ENCODE data around the gene TULP1. TPM values are rescaled to one million over a fixed set of nuclear protein-coding genes. Genes with fewer than 3 reads are reported as not detected.

TULP1 gene
- total RNA-seq, 2 experiments from 2014 or later = not detected

DNA sequence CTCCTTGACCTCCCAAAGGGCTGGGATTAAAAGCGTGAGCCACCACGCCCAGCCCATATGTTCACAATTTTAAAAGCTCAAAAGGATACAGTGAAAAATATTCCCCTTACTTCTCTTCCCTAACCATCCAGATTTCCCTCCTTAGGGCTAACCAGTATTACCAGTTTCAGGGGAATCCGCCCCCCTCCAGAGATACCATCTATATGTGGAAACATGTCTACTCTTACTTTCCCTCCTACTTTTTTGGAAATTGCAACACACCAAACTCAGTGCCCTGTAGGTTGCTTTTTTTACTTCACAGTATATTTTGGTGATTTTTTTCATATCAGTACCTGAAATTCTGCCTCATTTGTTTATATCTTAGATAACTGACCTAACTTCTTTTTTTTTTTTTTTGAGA, 51.4 kb downstream of the TULP1 start:
- Mint-ChIP-seq H3K4me3 (no peak overlapping the region), H3K4me1 (ENCODE audit: low read depth) (no peaks in the 10 kb centered on the region), H3K27ac (no peak overlapping the region), H3K36me3 (ENCODE audit: low read depth) (peaks cover 60% of the 10 kb centered on the region), H3K27me3 (no peaks in the 10 kb centered on the region), H3K9me3 (no peaks in the 10 kb centered on the region)
- TF ChIP-seq, protein P1, sequence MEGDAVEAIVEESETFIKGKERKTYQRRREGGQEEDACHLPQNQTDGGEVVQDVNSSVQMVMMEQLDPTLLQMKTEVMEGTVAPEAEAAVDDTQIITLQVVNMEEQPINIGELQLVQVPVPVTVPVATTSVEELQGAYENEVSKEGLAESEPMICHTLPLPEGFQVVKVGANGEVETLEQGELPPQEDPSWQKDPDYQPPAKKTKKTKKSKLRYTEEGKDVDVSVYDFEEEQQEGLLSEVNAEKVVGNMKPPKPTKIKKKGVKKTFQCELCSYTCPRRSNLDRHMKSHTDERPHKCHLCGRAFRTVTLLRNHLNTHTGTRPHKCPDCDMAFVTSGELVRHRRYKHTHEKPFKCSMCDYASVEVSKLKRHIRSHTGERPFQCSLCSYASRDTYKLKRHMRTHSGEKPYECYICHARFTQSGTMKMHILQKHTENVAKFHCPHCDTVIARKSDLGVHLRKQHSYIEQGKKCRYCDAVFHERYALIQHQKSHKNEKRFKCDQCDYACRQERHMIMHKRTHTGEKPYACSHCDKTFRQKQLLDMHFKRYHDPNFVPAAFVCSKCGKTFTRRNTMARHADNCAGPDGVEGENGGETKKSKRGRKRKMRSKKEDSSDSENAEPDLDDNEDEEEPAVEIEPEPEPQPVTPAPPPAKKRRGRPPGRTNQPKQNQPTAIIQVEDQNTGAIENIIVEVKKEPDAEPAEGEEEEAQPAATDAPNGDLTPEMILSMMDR (IDR thresholded peaks at IDR 0.05) = no peak
- Histone ChIP-seq H3K4me3 (ENCODE audit: low read length) (no peak overlapping the region), H3K4me1 (ENCODE audit: insufficient read depth, low read length) (no peaks in the 10 kb centered on the region), H3K27ac (ENCODE audit: low read depth in 1 of 2, low read length in 2 of 2) (no peak overlapping the region), H3K9me3 (ENCODE audit: control insufficient read depth in 1 of 2, insufficient read depth in 1 of 2, low read length in 2 of 2) (no peaks in the 10 kb centered on the region), H3K36me3 (ENCODE audit: insufficient read depth, low read length) (peaks cover 41% of the 10 kb centered on the region), H3K27me3 (ENCODE audit: control insufficient read depth in 1 of 2, insufficient read depth in 2 of 2, low read length in 2 of 2) (no peaks in the 10 kb centered on the region)
- intact Hi-C loops (cut with DNase I, micrococcal nuclease) = no loop called here
- DNase-seq (no peak), ATAC-seq (ENCODE audit: poor library complexity) (no peak)
- ChIA-PET POLR2A (no interaction called here), CTCF (interaction anchor here (1.1 kb wide), 1 partner anchor 202 kb away, joined by 4 read pairs; no protein-coding TSS in a partner anchor)

- TF ChIP-seq, protein P1 (IDR thresholded peaks at IDR 0.05) = no peak
- Mint-ChIP-seq H3K4me1 (ENCODE audit: low read depth) (peaks cover 18% of the 10 kb centered on the region), H3K9me3 (no peaks in the 10 kb centered on the region), H3K27me3 (no peaks in the 10 kb centered on the region), H3K4me3 (no peak overlapping the region), H3K36me3 (ENCODE audit: low read depth) (peaks cover 53% of the 10 kb centered on the region), H3K27ac (no peak overlapping the region)
- Histone ChIP-seq H3K9me3 (ENCODE audit: control insufficient read depth in 1 of 2, insufficient read depth in 1 of 2, low read length in 2 of 2) (no peaks in the 10 kb centered on the region), H3K27ac (ENCODE audit: low read depth in 1 of 2, low read length in 2 of 2) (no peak overlapping the region), H3K4me3 (ENCODE audit: low read length) (no peak overlapping the region), H3K36me3 (ENCODE audit: insufficient read depth, low read length) (peaks cover 42% of the 10 kb centered on the region), H3K4me1 (ENCODE audit: insufficient read depth, low read length) (peaks cover 10% of the 10 kb centered on the region), H3K27me3 (ENCODE audit: control insufficient read depth in 1 of 2, insufficient read depth in 2 of 2, low read length in 2 of 2) (no peaks in the 10 kb centered on the region)
- ATAC-seq (ENCODE audit: poor library complexity) = no peak
- ChIA-PET CTCF (interaction anchor here (1.5 kb wide), 1 partner anchor 116 kb away, joined by 4 read pairs; the partner anchor contains the start of gene PPARD), POLR2A (no interaction called here)
- DNase-seq = no peak
- intact Hi-C loops (cut with DNase I, micrococcal nuclease) = no loop called here
Measured at GRCh38 chr6:35457907-35458306, 54.8 kb downstream of the TULP1 start.

GRCh38 chr6:35454391-35455110, 58.1 kb downstream of the TULP1 start:
- no peaks in the 10 kb centered on the region for H3K27me3 Mint-ChIP-seq
- ATAC-seq (ENCODE audit: poor library complexity) (no peak), DNase-seq (no peak)
- TF ChIP-seq, protein P1 (IDR thresholded peaks at IDR 0.05) = no peak
- H3K4me3 Mint-ChIP-seq = peak overlapping the region; percentile 80
- H3K9me3 Mint-ChIP-seq = no peaks in the 10 kb centered on the region
- Histone ChIP-seq H3K4me1 (ENCODE audit: insufficient read depth, low read length) (peaks cover 29% of the 10 kb centered on the region), H3K4me3 (ENCODE audit: low read length) (no peak overlapping the region), H3K9me3 (ENCODE audit: control insufficient read depth in 1 of 2, insufficient read depth in 1 of 2, low read length in 2 of 2) (no peaks in the 10 kb centered on the region), H3K36me3 (ENCODE audit: insufficient read depth, low read length) (peaks cover 30% of the 10 kb centered on the region), H3K27ac (ENCODE audit: low read depth in 1 of 2, low read length in 2 of 2) (no peak overlapping the region), H3K27me3 (ENCODE audit: control insufficient read depth in 1 of 2, insufficient read depth in 2 of 2, low read length in 2 of 2) (no peaks in the 10 kb centered on the region)
- ChIA-PET POLR2A (interaction anchor here (0.5 to 1.0 kb wide), 2 partner anchors 11 to 165 kb away, joined by 3 read pairs; no protein-coding TSS in a partner anchor), CTCF (interaction anchor here (1.2 kb wide), 1 partner anchor 112 kb away, joined by 3 read pairs; the partner anchor contains the start of gene PPARD)
- intact Hi-C loops (cut with DNase I, micrococcal nuclease) = loop anchor here (1.0 to 5.0 kb wide), 4 partner anchors 11 to 283 kb away; partner anchors contain the start of gene ARMC12 (in 1 of the 2)
- peaks cover 39% of the 10 kb centered on the region for H3K4me1 Mint-ChIP-seq (ENCODE audit: low read depth)
- no peak overlapping the region for H3K27ac Mint-ChIP-seq
- H3K36me3 Mint-ChIP-seq (ENCODE audit: low read depth) = peaks cover 33% of the 10 kb centered on the region

All from CD4-positive, alpha-beta T cell (primary cell).